GM12878 (cell line): ENCODE data around the gene SHANK3. TPM values are rescaled to one million over a fixed set of nuclear protein-coding genes. Genes with fewer than 3 reads are reported as not detected.

ENCODE experiments used
- ATAC-seq: fragments of 200-7000 bp; cut with Tn5 transposase; 3 replicates; pipeline ENCODE4 v1.9.1; 2020; ENCODE audit warnings: mild to moderate bottlenecking, moderate library complexity
- BruUV-seq: library from RNA; stranded (reverse); fragments of 400-500 nt; replicated peaks from 2 replicates; lab custom pipeline; 2021; lab: Mats Ljungman, UMichigan
- CTCF ChIA-PET: fragments of 300-600 bp; sonication (Branson Sonifier 250); formaldehyde crosslinking; extraction: SDS; loops from one replicate; lab custom pipeline; 2021; ENCODE audit warnings: inconsistent platforms; lab: Yijun Ruan, JAX
- POLR2A ChIA-PET: fragments of 350-600 bp; formaldehyde crosslinking; extraction: SDS; loops from one replicate; lab custom pipeline; 2021; ENCODE audit warnings: inconsistent platforms; lab: Charles Lee
- RAD21 ChIA-PET: fragments of 300-600 bp; sonication (Branson Sonifier 250); formaldehyde crosslinking; loops from one replicate; lab custom pipeline; 2023; ENCODE audit warnings: antibody characterized with exemption; ENCODE audit not compliant: unreplicated experiment; lab: Charles Lee
- SMC1A ChIA-PET: fragments of 300-600 bp; sonication (Branson Sonifier 250); formaldehyde crosslinking; loops from one replicate; lab custom pipeline; 2023; ENCODE audit not compliant: unreplicated experiment, uncharacterized antibody; lab: Charles Lee
- DNase-seq: peaks from one replicate; pipeline ENCODE4 v3.0.0-alpha.2; 2011; ENCODE audit warnings: low read depth, low spot score
- FAIRE-seq: peaks from 3 replicates; lab custom pipeline; 2011; peaks lifted over from hg19 to GRCh38; lab: Jason Lieb, UNC
- H2AFZ ChIP-seq: 2 replicates; pipeline ENCODE4 v1.6.0; 2011; ENCODE audit warnings: low read depth, low read length, control low read depth; ENCODE audit not compliant: control insufficient read depth
- H3K27ac ChIP-seq: 2 replicates; pipeline ENCODE4 v1.5.1; 2011; ENCODE audit warnings: control low read depth; ENCODE audit not compliant: control insufficient read depth, insufficient read depth
- H3K27me3 ChIP-seq, 2 experiments: replicated peaks in 1 of 2; 2 replicates each; pipeline versions ENCODE4 v1.6.0 to v1.6.1; 2011; ENCODE audit warnings: low read length in 1 of 2; ENCODE audit not compliant: control insufficient read depth in 2 of 2, insufficient read depth in 2 of 2
- H3K36me3 ChIP-seq, 2 experiments: 2 replicates each; pipeline ENCODE4 v1.5.1; 2011; ENCODE audit warnings: low read length in 1 of 2; ENCODE audit not compliant: control insufficient read depth in 2 of 2, insufficient read depth in 2 of 2
- H3K4me1 ChIP-seq: 2 replicates; pipeline ENCODE4 v1.6.1; 2011; ENCODE audit warnings: mild to moderate bottlenecking, low read length, moderate library complexity, mixed read lengths; ENCODE audit not compliant: control insufficient read depth, insufficient read depth
- H3K4me2 ChIP-seq: 2 replicates; pipeline ENCODE4 v1.6.0; 2011; ENCODE audit warnings: control low read depth; ENCODE audit not compliant: control insufficient read depth, insufficient read depth
- H3K4me3 ChIP-seq: fragments of 200-600 bp; sonication (generic); 2 replicates; pipeline ENCODE4 v1.5.1; 2016
- H3K79me2 ChIP-seq: 2 replicates; pipeline ENCODE4 v1.6.0; 2011; ENCODE audit warnings: low read length; ENCODE audit not compliant: control insufficient read depth, insufficient read depth
- H3K9ac ChIP-seq: 2 replicates; pipeline ENCODE4 v1.8.0; 2011; ENCODE audit warnings: low read length, control low read depth, mixed read lengths; ENCODE audit not compliant: control insufficient read depth, insufficient read depth
- H3K9me3 ChIP-seq: replicated peaks from 3 replicates; pipeline ENCODE4 v1.5.1; 2011; ENCODE audit warnings: mild to moderate bottlenecking, low read length; ENCODE audit not compliant: control insufficient read depth, insufficient read depth
- H4K20me1 ChIP-seq: 2 replicates; pipeline ENCODE4 v1.6.0; 2011; ENCODE audit not compliant: control insufficient read depth, insufficient read depth
- KLF5 ChIP-seq: fragments of 450-650 bp; IDR thresholded peaks from 2 replicates; pipeline ENCODE4 v1.6.1; 2014; ENCODE audit warnings: mild to moderate bottlenecking; ENCODE audit not compliant: partially characterized antibody
- RAD21 ChIP-seq: IDR thresholded peaks from 2 replicates; pipeline ENCODE4 v1.6.1; 2011; ENCODE audit warnings: mild to moderate bottlenecking, low read depth, low read length, moderate library complexity; ENCODE audit not compliant: insufficient read depth
- SUPT20H ChIP-seq: IDR thresholded peaks from 2 replicates; pipeline ENCODE4 v1.6.1; 2011; ENCODE audit warnings: low read depth, mild to moderate bottlenecking, low read length, moderate library complexity, borderline replicate concordance; ENCODE audit not compliant: control insufficient read depth
- WGBS: methylation state at CpG from one replicate; pipeline ENCODE4 v1.1.6; 2016; ENCODE audit warnings: low lambda C conversion rate; ENCODE audit not compliant: insufficient replicate concordance, insufficient coverage; ENCODE audit errors: missing lambda C conversion rate; 5-methylcytosine and 5-hydroxymethylcytosine counted together
- in situ Hi-C: fragments of 300-500 bp; cut with MboI; formaldehyde crosslinking; loops from 9 replicates; pipeline ENCODE4 v1.14.3; 2018; ENCODE audit warnings: mixed read lengths
- intact Hi-C: fragments of 100-400 bp; cut with micrococcal nuclease; formaldehyde crosslinking; loops from one replicate; pipeline ENCODE4 v1.14.2; 2022; ENCODE audit not compliant: unreplicated experiment
- polyA plus RNA-seq, 11 experiments: library from polyadenylated mRNA; depleted of rRNA in 4 of 11; unstranded in 6 of 11; stranded (reverse) in 5 of 11; fragments of >200 nt; fragmentation: Nextera tagmentation in 4 of 11; fragmentation: Illumina TruSeq in 1 of 11; extraction: Ambion mirVana in 4 of 11; extraction: Trizol in 1 of 11; gene quantifications; 1 replicate in 1 of 11; 2 replicates in 10 of 11; pipeline versions ENCODE4 v1.2.1 to v1.2.3, GENCODE V29; 2011 to 2016; ENCODE audit warnings: inconsistent platforms in 2 of 11, missing spikeins in 2 of 11, low read depth in 1 of 11
- total RNA-seq, 4 experiments: library from RNA; depleted of rRNA in 3 of 4; stranded (reverse); fragments of >200 nt in 3 of 4; fragmentation: Illumina TruSeq in 1 of 4; extraction: Trizol in 1 of 4; gene quantifications; 2 replicates each; pipeline versions ENCODE4 v1.2.1 to v1.2.3, GENCODE V29; 2013 to 2021
- TF ChIP-seq, protein P1 (sequence below): IDR thresholded peaks from 2 replicates; pipeline ENCODE4 v1.6.1; 2012; ENCODE audit warnings: improper control_type of control experiment, low read depth, low read length; ENCODE audit not compliant: insufficient replicate concordance

Gene SHANK3
- total and polyA plus RNA-seq, 10 of the 15 experiments (the other 5 are each of a cell fraction or from before 2014, with no cell fraction given), result under 0.01 to 0.10 (median 0.05) TPM; not detected in 6

DNA sequence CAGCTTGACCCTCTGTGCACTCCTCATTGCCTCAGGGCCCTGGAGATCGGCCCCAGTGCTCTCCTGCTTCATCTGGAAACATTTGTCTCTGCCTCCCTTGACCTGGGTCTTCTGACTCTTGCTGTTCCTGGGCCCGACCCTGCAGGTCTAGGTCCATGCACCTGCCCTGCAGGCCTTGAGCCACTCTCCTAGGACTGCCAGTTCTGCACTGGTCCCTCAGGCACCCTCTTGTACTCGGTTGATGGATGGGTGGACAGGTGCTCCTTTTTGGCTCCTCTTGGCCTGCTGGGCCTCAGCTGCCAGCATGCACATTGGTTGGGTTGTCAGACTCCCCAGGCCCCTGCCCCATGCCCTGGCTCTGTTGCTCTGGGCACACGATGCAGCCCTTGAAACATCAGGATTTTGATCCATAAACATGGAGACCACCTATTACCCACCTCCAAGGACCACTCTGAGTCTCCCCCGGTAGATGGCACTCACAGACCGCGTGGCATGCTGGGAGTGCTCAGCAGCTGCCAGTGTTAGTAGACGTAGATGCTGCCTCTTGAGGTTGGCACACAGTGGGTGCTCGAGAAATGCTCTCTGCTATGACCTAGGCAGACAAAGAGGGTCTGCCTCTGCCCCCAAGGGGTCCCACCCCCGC, 45.2 kb downstream of the SHANK3 start:
- H3K4me2 ChIP-seq, result no peak overlapping the region
- no peaks in the 10 kb centered on the region for H3K36me3 ChIP-seq
- BruUV-seq, result no TSS peak
- TF ChIP-seq, protein P1, sequence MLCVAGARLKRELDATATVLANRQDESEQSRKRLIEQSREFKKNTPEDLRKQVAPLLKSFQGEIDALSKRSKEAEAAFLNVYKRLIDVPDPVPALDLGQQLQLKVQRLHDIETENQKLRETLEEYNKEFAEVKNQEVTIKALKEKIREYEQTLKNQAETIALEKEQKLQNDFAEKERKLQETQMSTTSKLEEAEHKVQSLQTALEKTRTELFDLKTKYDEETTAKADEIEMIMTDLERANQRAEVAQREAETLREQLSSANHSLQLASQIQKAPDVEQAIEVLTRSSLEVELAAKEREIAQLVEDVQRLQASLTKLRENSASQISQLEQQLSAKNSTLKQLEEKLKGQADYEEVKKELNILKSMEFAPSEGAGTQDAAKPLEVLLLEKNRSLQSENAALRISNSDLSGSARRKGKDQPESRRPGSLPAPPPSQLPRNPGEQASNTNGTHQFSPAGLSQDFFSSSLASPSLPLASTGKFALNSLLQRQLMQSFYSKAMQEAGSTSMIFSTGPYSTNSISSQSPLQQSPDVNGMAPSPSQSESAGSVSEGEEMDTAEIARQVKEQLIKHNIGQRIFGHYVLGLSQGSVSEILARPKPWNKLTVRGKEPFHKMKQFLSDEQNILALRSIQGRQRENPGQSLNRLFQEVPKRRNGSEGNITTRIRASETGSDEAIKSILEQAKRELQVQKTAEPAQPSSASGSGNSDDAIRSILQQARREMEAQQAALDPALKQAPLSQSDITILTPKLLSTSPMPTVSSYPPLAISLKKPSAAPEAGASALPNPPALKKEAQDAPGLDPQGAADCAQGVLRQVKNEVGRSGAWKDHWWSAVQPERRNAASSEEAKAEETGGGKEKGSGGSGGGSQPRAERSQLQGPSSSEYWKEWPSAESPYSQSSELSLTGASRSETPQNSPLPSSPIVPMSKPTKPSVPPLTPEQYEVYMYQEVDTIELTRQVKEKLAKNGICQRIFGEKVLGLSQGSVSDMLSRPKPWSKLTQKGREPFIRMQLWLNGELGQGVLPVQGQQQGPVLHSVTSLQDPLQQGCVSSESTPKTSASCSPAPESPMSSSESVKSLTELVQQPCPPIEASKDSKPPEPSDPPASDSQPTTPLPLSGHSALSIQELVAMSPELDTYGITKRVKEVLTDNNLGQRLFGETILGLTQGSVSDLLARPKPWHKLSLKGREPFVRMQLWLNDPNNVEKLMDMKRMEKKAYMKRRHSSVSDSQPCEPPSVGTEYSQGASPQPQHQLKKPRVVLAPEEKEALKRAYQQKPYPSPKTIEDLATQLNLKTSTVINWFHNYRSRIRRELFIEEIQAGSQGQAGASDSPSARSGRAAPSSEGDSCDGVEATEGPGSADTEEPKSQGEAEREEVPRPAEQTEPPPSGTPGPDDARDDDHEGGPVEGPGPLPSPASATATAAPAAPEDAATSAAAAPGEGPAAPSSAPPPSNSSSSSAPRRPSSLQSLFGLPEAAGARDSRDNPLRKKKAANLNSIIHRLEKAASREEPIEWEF, result no peak
- no peak for TF ChIP-seq SUPT20H
- TF ChIP-seq RAD21, result 0 out of 2 replicates have a peak, but pooled peaks have one; percentile 19
- no peak for TF ChIP-seq KLF5
- peaks cover 0 to 7% of the 10 kb centered on the region in 2 experiments; a peak in 2 of 4 replicates for H3K27me3 ChIP-seq
- H4K20me1 ChIP-seq, result no peaks in the 10 kb centered on the region
- POLR2A ChIA-PET, result no interaction called here
- RAD21 ChIA-PET, result no interaction called here
- no peak overlapping the region for H3K27ac ChIP-seq
- CTCF ChIA-PET, result no interaction called here
- no peaks in the 10 kb centered on the region for H3K4me1 ChIP-seq
- H3K9ac ChIP-seq, result no peak overlapping the region
- 14% methylated on average over 10 of the region's 10 CpGs for WGBS
- no peaks in the 10 kb centered on the region; the same call in 2 of the 3 replicates for H3K9me3 ChIP-seq
- intact Hi-C loops, result no loop called here
- H2AFZ ChIP-seq, result no peak overlapping the region
- H3K4me3 ChIP-seq, result no peak overlapping the region
- DNase-seq (no peak), FAIRE-seq (no peak), ATAC-seq (0 out of 3 replicates have a peak, but pooled peaks have one; percentile 26)
- no peaks in the 10 kb centered on the region for H3K79me2 ChIP-seq
- in situ Hi-C loops, result no loop called here
- SMC1A ChIA-PET, result no interaction called here
